GM18526 (cell line): Measurements from ENCODE around the gene RPL22.

ENCODE experiments used
- POLR2A ChIP-seq: IDR thresholded peaks from 3 replicates; pipeline ENCODE4 v1.6.1; 2011; ENCODE audit not compliant: insufficient read length; ENCODE audit errors: extremely low read depth

The RPL22 gene

DNA sequence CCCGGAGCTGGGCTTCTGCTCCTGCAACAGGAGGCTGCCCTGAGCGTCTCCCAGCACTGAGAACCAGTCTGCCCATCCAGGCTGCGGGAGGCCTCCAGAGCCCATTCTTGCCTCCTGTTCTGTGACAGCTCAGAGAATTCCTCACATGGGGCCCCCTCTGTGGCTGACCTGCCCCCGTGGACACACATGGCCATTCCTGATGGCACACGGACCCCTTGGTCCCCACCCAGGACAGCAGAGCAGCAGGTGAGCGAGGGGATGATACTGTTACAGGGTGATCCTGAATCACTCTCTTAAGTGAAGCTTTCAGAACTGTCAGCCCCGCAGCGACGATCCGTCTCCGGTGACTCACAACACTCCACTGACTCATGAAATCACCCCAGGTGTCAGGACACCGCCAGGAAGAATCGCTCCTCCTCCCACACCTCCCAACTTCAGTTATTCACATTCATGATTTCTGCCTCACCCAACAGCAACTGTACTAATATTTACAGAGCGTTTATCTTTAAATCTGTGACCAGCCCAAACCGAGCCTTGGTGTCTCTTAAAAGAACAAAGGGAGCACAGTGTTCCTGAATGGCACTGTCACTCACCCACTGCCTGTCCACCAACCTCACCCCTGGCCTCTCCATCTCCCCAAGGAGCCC, 41.7 kb downstream of the RPL22 start:
- TF ChIP-seq POLR2A, result no peak

DNA sequence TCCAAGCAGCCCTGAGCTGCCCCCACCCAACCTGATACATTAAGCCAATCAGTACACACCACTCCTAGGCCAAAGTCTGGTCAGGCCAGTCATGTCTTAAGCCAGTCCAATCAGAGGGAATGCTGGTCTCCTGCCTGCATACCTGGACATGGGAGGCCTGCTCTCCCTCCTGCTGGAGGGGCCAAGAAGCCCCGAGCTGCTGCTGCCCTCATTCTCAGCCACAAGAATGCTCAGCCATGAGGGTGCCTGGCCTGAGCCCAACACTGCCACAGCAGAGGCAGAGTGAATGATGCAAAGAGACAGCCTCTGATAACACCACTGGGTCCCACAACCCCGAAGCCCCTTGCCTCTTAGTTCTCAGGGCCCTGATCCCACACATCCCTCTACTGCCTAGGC, 42.3 kb downstream of the RPL22 start:
- TF ChIP-seq POLR2A, result no peak

DNA sequence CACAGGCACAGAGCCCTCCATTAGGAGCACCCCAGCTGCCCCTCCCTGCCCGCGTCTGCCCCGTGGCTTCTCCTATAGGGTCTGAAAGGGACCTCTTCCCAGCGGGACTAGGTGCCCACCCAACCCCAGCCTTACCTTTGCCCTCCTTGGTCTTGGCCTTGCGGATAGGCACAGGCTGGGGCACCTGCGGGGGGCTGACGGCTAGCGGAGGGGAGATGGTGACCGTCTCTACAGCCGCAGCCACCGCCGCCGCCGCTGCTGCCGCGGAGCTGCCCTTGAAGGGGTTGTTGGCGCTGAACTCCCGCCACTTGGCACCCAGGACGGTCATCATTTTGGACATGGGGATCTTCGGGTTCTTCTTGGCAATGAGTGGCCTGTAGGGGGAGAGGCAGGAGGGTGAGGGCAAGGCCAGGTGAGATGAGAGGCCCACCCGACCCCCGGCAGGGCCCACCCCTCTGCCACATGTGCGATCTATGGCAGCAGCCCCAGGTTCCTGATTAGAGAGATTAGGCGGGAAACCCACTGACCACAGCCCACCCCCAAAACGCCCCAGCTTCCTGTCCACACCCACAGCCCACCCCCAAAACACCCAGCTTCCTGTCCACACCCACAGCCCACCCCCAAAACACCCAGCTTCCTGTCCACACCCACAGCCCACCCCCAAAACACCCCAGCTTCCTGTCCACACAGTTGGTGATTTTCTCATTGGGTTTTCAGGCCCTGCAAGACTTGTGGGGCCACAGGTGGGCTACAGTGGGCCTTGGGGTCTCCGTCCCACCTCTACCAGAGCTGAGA, 44.7 kb downstream of the RPL22 start:
- no peak for TF ChIP-seq POLR2A

DNA sequence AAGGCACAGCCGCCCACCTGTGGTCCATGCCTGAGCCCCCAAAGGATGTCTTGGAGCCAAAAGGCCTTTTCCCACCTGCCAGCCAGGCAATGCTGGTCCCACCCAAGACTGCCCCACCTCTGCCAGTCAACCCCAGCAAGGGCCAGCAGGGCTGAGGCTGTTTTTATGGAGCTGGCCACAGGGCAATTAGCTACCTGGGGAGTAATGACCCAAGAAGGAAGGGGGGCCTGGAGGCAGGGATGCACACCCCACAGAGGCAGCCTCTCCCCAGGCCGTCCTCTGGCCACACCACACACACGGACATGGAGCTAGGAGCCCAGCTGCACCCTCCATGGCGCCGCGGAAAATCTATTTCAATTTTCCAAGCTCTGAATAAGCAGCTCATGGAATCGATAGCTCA, 46.5 kb downstream of the RPL22 start:
- no peak for TF ChIP-seq POLR2A

DNA sequence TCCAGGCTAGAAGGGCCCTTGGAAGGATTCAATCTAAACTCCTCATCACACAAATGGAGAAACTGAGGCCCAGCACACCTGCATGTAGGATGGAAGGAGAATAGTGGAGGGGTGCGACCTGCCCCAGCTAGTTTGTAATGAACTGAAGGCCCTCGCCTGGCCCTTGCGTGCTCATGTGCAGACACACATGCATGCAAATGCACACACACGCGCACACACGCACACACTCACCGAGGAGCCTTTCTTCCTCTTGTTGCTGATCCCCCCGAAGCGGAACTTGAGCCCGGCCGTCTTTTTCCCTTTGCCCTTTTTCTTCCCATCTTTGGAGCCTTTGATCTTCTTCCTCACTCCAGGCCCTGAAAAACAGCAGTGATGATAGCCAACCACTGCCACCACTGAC, 47.2 kb downstream of the RPL22 start:
- no peak for TF ChIP-seq POLR2A

GRCh38 chr1:6151291-6151822, 48.0 kb downstream of the RPL22 start:
- TF ChIP-seq POLR2A, result no peak

- TF ChIP-seq POLR2A, result no peak
These were observed 49.1 kb downstream of the RPL22 start for GRCh38 chr1:6150006-6150938.

DNA sequence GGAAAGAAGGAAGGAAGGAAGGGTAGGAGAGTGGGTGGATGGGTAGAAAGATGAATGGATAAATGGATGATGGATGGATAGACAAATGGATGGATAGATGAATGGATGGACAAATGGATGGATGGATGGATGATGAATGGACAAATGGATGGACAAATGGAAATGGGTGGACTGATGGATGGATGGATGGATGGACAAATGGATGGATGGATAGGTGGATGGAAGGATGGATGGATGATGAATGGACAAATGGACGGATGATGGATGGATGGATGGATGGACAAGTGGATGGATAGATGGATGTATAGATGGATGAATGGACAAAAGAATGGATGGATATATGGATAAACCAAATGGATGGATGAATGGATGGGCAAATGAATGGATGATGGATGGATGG, 49.8 kb downstream of the RPL22 start:
- TF ChIP-seq POLR2A, result no peak

DNA sequence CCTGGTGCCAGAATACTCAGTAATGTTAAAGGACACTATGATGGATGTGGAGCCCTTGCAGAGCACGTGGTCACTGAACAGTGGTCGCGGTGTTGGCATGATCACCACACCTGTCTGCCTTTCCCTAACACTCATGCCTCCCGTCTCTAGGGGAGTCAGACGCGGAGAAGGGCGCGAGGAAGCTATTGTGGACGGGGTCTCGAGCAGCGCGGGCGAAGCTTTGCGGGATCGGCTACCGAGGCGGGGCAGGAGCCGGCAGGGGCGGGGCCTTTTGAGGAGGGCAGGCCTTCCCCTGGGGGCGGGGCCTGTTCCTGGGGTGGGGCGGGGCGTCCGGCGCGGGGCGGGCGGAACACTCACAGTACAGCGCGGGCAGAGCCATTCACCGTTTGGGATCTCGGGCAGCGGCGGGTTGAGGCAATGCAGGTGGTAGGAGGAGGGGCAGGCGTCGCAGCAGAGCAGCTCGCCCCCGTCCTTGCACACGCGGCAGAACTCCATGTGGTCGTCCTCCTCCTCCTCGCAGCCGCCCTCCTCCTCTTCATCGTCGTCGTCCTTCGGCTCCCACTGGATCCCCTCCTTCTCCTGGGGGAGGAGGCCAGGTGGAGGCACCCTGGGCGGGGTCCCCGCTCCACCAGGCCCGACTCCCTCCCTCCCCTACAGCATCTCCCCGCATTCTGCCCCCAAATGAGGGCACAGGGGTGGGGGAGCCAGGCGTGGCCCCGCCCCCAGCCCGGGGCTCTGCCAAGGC, 50.7 kb downstream of the RPL22 start:
- TF ChIP-seq POLR2A, result no peak

DNA sequence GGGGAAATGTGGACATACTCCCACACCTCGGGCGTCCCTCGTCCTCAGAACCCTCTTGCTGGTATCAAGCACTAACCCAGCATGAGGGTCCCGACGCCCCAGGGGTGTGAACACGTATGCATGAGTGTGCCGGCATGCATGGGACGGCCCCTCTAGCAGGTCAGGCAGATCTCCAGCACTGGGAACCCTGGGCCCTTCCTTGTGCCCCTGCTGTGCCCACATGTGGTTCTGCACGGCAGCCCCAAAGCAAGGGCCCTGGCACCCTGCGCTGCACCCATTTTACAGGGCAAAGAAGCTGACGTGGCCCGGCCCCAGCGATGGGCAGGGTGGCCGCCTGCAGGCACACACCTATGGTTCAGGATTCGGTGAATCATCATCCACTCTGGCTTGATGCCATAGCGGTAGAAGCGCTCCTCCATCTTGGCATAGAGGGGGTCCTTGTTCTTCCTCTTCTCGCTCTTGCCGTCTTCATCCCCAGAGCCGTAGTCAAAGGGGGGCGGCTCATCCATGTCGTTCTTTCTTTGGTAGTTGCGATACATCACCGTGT, 53.5 kb downstream of the RPL22 start:
- no peak for TF ChIP-seq POLR2A

GRCh38 chr1:6145396-6145750, 54.0 kb downstream of the RPL22 start:
- TF ChIP-seq POLR2A, result no peak

DNA sequence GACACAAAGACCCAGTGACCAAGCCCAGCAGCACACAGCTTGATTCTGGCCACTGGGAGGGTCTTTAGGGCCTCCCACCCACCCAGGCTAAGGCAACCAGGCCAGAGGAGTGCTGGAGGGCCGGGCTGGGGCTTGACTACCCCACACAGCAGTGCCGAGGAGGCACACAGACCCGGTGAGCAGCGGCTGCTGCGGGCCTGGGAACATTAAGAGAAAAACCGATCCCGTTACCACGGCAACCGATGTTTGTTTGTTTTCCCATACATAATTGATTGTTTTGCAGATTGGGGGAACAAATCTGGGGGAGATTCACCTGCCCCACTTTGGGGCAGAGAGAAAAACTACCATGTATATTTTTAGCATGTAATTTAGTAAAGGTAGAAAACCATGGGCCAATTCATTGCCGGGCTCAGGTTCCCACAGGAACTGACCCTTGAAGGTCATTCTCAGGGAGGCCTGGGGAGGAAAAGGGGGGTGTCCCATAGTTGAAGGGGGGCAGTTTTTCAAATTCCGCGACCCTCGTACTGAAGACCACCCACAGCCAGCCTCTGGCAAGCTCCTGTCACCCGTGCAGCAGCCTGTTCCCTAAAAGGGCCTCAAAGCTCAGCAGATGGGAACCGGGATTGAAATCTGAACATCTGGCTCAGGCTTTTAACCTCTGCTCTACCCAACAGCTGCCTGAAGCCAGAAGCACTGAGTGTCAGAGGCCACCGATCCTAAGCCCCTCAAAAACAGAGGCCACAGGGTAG, 54.6 kb downstream of the RPL22 start:
- TF ChIP-seq POLR2A, result no peak

DNA sequence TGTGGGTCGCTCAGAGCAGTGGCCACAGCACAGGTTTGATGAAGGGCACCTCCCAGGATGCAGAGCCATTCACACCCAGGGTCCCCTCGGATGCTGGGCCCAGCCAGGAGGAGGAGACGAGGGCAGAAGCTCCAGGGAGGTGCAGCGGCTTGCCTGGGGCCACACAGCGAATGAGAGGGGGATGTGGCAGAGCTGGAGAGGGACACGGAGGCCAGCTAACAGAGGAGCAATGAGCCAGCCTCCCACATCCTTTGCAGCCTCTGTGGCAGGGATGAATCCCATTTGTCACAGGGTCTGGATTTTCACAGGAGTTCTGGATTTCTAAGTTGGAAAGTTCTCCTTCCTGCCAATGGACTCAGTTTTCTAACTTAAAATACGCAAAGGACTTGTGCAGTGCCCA, 55.2 kb downstream of the RPL22 start:
- TF ChIP-seq POLR2A, result no peak

GRCh38 chr1:6143395-6143794, 56.0 kb downstream of the RPL22 start:
- no peak for TF ChIP-seq POLR2A

GRCh38 chr1:6142734-6143133, 56.7 kb downstream of the RPL22 start:
- no peak for TF ChIP-seq POLR2A
